Trophoblast cell (in vitro differentiated cells and primary cell): ENCODE data around the gene PALS1.

Source experiments
- DNase-seq, 2 donors: peaks; one replicate each; pipeline ENCODE4 v3.0.0-alpha.2; 2016
- H2AFZ ChIP-seq: 2 replicates; pipeline ENCODE4 v1.6.1; 2013; ENCODE audit warnings: low read length, moderate library complexity, mild to moderate bottlenecking; ENCODE audit not compliant: insufficient read depth, poor library complexity
- H2AK5ac ChIP-seq: 2 replicates; pipeline ENCODE4 v1.6.1; 2013; ENCODE audit warnings: mild to moderate bottlenecking, low read length
- H2BK120ac ChIP-seq: 2 replicates; pipeline ENCODE4 v1.6.1; 2013; ENCODE audit warnings: low read length, mild to moderate bottlenecking, moderate library complexity; ENCODE audit not compliant: insufficient read depth, poor library complexity
- H2BK12ac ChIP-seq: 2 replicates; pipeline ENCODE4 v1.6.1; 2013; ENCODE audit warnings: mild to moderate bottlenecking, low read length, moderate library complexity
- H2BK5ac ChIP-seq: 2 replicates; pipeline ENCODE4 v1.6.1; 2013; ENCODE audit warnings: low read length, low read depth, moderate library complexity, mild to moderate bottlenecking; ENCODE audit not compliant: poor library complexity
- H3K14ac ChIP-seq: 2 replicates; pipeline ENCODE4 v1.6.1; 2013; ENCODE audit warnings: mild to moderate bottlenecking, low read length
- H3K18ac ChIP-seq: 2 replicates; pipeline ENCODE4 v1.6.1; 2013; ENCODE audit warnings: mild to moderate bottlenecking, low read length
- H3K23ac ChIP-seq: 2 replicates; pipeline ENCODE4 v1.6.1; 2013; ENCODE audit warnings: low read length
- H3K27ac ChIP-seq: 2 replicates; pipeline ENCODE4 v1.5.1; 2013; ENCODE audit warnings: low read depth, mild to moderate bottlenecking, inconsistent platforms, low read length, moderate library complexity
- H3K27me3 ChIP-seq: 2 replicates; pipeline ENCODE4 v1.6.1; 2013; ENCODE audit warnings: inconsistent platforms, mild to moderate bottlenecking, low read length, moderate library complexity; ENCODE audit not compliant: insufficient read depth
- H3K36me3 ChIP-seq, 2 experiments: 1 replicate in 1 of 2; 2 replicates in 1 of 2; pipeline ENCODE4 v1.6.1; 2013; ENCODE audit warnings: low read length in 2 of 2, mild to moderate bottlenecking in 2 of 2, moderate library complexity in 1 of 2; ENCODE audit not compliant: insufficient read depth in 2 of 2, control insufficient read depth in 1 of 2
- H3K4ac ChIP-seq: 2 replicates; pipeline ENCODE4 v1.6.1; 2013; ENCODE audit warnings: low read depth, mild to moderate bottlenecking, low read length, moderate library complexity
- H3K4me1 ChIP-seq, 2 experiments: 1 replicate in 1 of 2; 2 replicates in 1 of 2; pipeline ENCODE4 v1.6.1; 2013; ENCODE audit warnings: low read length in 2 of 2, mild to moderate bottlenecking in 2 of 2, moderate library complexity in 1 of 2; ENCODE audit not compliant: insufficient read depth in 2 of 2, control insufficient read depth in 1 of 2
- H3K4me2 ChIP-seq: 2 replicates; pipeline ENCODE4 v1.6.1; 2013; ENCODE audit warnings: inconsistent platforms, mild to moderate bottlenecking, low read length, moderate library complexity
- H3K4me3 ChIP-seq: 2 replicates; pipeline ENCODE4 v1.5.1; 2013; ENCODE audit warnings: mild to moderate bottlenecking, low read depth, low read length, inconsistent platforms
- H3K79me1 ChIP-seq: one replicate; pipeline ENCODE4 v1.6.1; 2013; ENCODE audit warnings: low read length
- H3K79me2 ChIP-seq: 2 replicates; pipeline ENCODE4 v1.6.1; 2013; ENCODE audit warnings: low read length, mild to moderate bottlenecking; ENCODE audit not compliant: control insufficient read depth, insufficient read depth, poor library complexity
- H3K9ac ChIP-seq: 2 replicates; pipeline ENCODE4 v1.6.1; 2013; ENCODE audit warnings: mild to moderate bottlenecking, low read length
- H3K9me3 ChIP-seq: 2 replicates; pipeline ENCODE4 v1.6.1; 2013; ENCODE audit warnings: low read depth, mild to moderate bottlenecking, control low read depth, inconsistent platforms, low read length; ENCODE audit not compliant: insufficient read depth
- H4K12ac ChIP-seq: 2 replicates; pipeline ENCODE4 v1.6.1; 2013; ENCODE audit warnings: low read depth, mild to moderate bottlenecking, low read length, moderate library complexity
- H4K8ac ChIP-seq: 2 replicates; pipeline ENCODE4 v1.6.1; 2013; ENCODE audit warnings: low read depth, mild to moderate bottlenecking, low read length, moderate library complexity
- H4K91ac ChIP-seq: one replicate; pipeline ENCODE4 v1.6.1; 2013; ENCODE audit warnings: low read depth, mild to moderate bottlenecking, low read length, moderate library complexity
- WGBS: extraction: QIAGEN DNeasy Blood & Tissue Kit; methylation state at CpG from one replicate; pipeline ENCODE4 v1.1.7; 2013; ENCODE audit warnings: missing lambda C conversion rate; ENCODE audit not compliant: insufficient read length, insufficient coverage; ENCODE audit errors: extremely low coverage; 5-methylcytosine and 5-hydroxymethylcytosine counted together

The PALS1 gene

GRCh38 chr14:67232621-67233020 is 8.6 kb upstream of the PALS1 start:
- Histone ChIP-seq H2BK12ac (no peak overlapping the region), H2AK5ac (no peak overlapping the region), H3K79me2 (no peaks in the 10 kb centered on the region), H2BK120ac (no peak overlapping the region), H3K23ac (no peak overlapping the region), H3K14ac (no peak overlapping the region), H2BK5ac (no peak overlapping the region), H3K18ac (no peak overlapping the region), H4K91ac (no peak overlapping the region), H4K8ac (no peak overlapping the region), H3K9ac (no peak overlapping the region), H3K27ac (no peak overlapping the region), H3K9me3 (no peaks in the 10 kb centered on the region), H3K27me3 (no peaks in the 10 kb centered on the region), H2AFZ (no peak overlapping the region), H3K4ac (no peak overlapping the region), H3K36me3 (no peaks in the 10 kb centered on the region), H3K79me1 (no peaks in the 10 kb centered on the region), H3K4me2 (no peak overlapping the region), H3K4me1 (peaks cover 0 to 4% of the 10 kb centered on the region in 2 experiments), H4K12ac (no peak overlapping the region), H3K4me3 (no peak overlapping the region)
- no peak for DNase-seq
- WGBS = no CpG with 5 or more reads among the region's 2 CpGs

GRCh38 chr14:67237591-67237990 is 3.6 kb upstream of the PALS1 start:
- Histone ChIP-seq H3K14ac (no peak overlapping the region), H3K27ac (no peak overlapping the region), H4K8ac (no peak overlapping the region), H3K4ac (no peak overlapping the region), H3K4me1 (peaks cover 0 to 7% of the 10 kb centered on the region in 2 experiments), H4K12ac (no peak overlapping the region), H3K79me1 (peaks cover 10% of the 10 kb centered on the region), H3K27me3 (no peaks in the 10 kb centered on the region), H3K79me2 (peaks cover 5% of the 10 kb centered on the region), H2AK5ac (no peak overlapping the region), H2BK120ac (no peak overlapping the region), H4K91ac (no peak overlapping the region), H2BK12ac (no peak overlapping the region), H2AFZ (no peak overlapping the region), H3K36me3 (no peaks in the 10 kb centered on the region), H3K18ac (no peak overlapping the region), H3K9me3 (no peaks in the 10 kb centered on the region), H3K9ac (no peak overlapping the region), H2BK5ac (no peak overlapping the region), H3K4me3 (no peak overlapping the region), H3K23ac (no peak overlapping the region), H3K4me2 (no peak overlapping the region)
- DNase-seq = no peak
- WGBS = no CpG with 5 or more reads among the region's 1 CpG

DNA sequence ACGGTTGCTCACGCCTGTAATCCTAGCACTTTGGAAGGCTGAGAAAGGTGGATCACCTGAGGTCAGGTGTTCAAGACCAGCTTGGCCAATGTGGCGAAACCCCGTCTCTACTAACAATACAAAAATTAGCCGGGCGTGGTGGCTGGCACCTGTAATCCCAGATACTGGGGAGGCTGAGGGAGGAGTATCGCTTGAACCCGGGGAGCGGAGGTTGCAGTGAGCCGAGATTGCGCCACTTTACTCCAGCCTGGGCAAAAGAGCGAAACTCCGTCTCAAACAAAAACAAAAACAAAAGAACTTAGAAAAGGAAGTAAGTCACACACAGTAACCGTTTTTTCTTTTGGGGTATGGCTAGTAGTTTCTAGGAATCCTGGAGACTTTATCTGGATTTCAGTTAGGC is 1.7 kb upstream of the PALS1 start:
- H4K91ac ChIP-seq = no peak overlapping the region
- no peak overlapping the region for H2BK5ac ChIP-seq
- peaks cover 0 to 7% of the 10 kb centered on the region in 2 experiments for H3K4me1 ChIP-seq
- no peak overlapping the region for H3K27ac ChIP-seq
- H2AK5ac ChIP-seq = no peak overlapping the region
- no peak overlapping the region for H2BK120ac ChIP-seq
- no peak overlapping the region for H3K18ac ChIP-seq
- no peak overlapping the region for H2AFZ ChIP-seq
- peaks cover 10% of the 10 kb centered on the region for H3K79me1 ChIP-seq
- no peak overlapping the region for H2BK12ac ChIP-seq
- H4K8ac ChIP-seq = no peak overlapping the region
- no peaks in the 10 kb centered on the region for H3K27me3 ChIP-seq
- no peaks in the 10 kb centered on the region for H3K36me3 ChIP-seq
- H3K9me3 ChIP-seq = no peaks in the 10 kb centered on the region
- no peak overlapping the region for H3K4me3 ChIP-seq
- no peak overlapping the region for H4K12ac ChIP-seq
- peaks cover 7% of the 10 kb centered on the region for H3K79me2 ChIP-seq
- H3K14ac ChIP-seq = no peak overlapping the region
- H3K9ac ChIP-seq = no peak overlapping the region
- no peak for DNase-seq
- H3K4me2 ChIP-seq = no peak overlapping the region
- no CpG with 5 or more reads among the region's 14 CpGs for WGBS
- no peak overlapping the region for H3K23ac ChIP-seq
- no peak overlapping the region for H3K4ac ChIP-seq

DNA sequence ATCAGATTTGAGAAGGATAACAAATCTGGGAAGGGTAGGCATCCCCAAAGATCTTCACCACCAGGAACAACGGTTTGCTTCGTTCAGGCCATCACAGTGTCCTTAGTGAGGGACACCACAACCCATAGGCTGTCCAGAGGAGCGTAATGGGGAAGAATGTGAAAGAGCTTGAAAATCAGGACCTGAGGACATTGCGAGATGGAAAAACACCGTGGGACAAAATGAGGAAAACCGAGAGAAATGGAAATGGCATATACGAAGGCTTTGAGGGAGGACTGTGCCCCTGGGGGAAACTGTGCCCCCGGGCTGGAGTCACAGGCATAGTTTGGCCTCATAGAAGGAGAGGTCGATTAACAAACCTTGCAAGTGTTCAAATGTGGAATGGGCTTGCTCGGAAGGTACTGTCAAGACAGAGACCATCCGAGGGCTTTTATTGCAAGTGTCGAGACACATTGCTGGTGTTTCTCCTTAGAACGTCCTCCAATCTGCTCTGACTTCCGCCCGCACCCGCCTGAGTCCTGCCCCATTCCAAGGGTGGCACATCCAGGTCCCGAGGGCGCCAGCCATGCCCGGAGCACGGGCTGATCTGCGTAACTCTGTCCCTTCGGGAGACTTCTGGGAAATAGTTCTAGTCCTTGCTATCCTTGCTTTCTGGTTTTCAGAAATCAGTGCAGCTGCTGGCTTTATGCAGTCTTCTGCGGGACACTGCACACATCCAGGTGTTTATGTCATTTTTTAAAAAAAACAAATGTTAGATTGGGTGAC is 885 bp upstream of the PALS1 start:
- Histone ChIP-seq H3K27me3 (no peaks in the 10 kb centered on the region), H4K8ac (peak overlapping the region; percentile 20), H3K18ac (no peak overlapping the region), H3K27ac (peak overlapping the region; percentile 91), H2BK5ac (peak overlapping the region; percentile 25), H2BK120ac (peak overlapping the region; percentile 12), H3K4me2 (peak overlapping the region; percentile 100), H4K91ac (no peak overlapping the region), H2BK12ac (peak overlapping the region; percentile 17), H3K4ac (no peak overlapping the region), H3K9me3 (no peaks in the 10 kb centered on the region), H3K79me2 (peaks cover 7% of the 10 kb centered on the region), H3K79me1 (peaks cover 10% of the 10 kb centered on the region), H3K4me1 (peaks cover 0 to 7% of the 10 kb centered on the region in 2 experiments), H2AFZ (peak overlapping the region; percentile 57), H3K9ac (peak overlapping the region; percentile 80), H3K14ac (peak overlapping the region; percentile 16), H3K23ac (peak overlapping the region; percentile 68), H3K36me3 (no peaks in the 10 kb centered on the region), H4K12ac (no peak overlapping the region), H2AK5ac (no peak overlapping the region), H3K4me3 (peak overlapping the region; percentile 73)
- no CpG with 5 or more reads among the region's 23 CpGs for WGBS
- peak; percentile 87 to 88 for DNase-seq
